Epithelial cell of alveolus of lung (primary cell): ENCODE measurements around the gene NUP205. TPM values are rescaled to one million over a fixed set of nuclear protein-coding genes. Genes with fewer than 3 reads are reported as not detected.

Experiments used
- total RNA-seq: library from RNA; depleted of rRNA; stranded (reverse); fragments of >200 nt; gene quantifications from 2 replicates; pipeline ENCODE4 v1.2.1, GENCODE V29; 2015

Gene NUP205, protein sequence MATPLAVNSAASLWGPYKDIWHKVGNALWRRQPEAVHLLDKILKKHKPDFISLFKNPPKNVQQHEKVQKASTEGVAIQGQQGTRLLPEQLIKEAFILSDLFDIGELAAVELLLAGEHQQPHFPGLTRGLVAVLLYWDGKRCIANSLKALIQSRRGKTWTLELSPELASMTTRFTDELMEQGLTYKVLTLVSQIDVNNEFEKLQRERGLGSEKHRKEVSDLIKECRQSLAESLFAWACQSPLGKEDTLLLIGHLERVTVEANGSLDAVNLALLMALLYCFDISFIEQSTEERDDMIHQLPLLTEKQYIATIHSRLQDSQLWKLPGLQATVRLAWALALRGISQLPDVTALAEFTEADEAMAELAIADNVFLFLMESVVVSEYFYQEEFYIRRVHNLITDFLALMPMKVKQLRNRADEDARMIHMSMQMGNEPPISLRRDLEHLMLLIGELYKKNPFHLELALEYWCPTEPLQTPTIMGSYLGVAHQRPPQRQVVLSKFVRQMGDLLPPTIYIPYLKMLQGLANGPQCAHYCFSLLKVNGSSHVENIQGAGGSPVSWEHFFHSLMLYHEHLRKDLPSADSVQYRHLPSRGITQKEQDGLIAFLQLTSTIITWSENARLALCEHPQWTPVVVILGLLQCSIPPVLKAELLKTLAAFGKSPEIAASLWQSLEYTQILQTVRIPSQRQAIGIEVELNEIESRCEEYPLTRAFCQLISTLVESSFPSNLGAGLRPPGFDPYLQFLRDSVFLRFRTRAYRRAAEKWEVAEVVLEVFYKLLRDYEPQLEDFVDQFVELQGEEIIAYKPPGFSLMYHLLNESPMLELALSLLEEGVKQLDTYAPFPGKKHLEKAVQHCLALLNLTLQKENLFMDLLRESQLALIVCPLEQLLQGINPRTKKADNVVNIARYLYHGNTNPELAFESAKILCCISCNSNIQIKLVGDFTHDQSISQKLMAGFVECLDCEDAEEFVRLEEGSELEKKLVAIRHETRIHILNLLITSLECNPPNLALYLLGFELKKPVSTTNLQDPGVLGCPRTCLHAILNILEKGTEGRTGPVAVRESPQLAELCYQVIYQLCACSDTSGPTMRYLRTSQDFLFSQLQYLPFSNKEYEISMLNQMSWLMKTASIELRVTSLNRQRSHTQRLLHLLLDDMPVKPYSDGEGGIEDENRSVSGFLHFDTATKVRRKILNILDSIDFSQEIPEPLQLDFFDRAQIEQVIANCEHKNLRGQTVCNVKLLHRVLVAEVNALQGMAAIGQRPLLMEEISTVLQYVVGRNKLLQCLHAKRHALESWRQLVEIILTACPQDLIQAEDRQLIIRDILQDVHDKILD (N-terminal part only)
- total RNA-seq: 38.2 and 51.5 TPM in 2 replicates

DNA sequence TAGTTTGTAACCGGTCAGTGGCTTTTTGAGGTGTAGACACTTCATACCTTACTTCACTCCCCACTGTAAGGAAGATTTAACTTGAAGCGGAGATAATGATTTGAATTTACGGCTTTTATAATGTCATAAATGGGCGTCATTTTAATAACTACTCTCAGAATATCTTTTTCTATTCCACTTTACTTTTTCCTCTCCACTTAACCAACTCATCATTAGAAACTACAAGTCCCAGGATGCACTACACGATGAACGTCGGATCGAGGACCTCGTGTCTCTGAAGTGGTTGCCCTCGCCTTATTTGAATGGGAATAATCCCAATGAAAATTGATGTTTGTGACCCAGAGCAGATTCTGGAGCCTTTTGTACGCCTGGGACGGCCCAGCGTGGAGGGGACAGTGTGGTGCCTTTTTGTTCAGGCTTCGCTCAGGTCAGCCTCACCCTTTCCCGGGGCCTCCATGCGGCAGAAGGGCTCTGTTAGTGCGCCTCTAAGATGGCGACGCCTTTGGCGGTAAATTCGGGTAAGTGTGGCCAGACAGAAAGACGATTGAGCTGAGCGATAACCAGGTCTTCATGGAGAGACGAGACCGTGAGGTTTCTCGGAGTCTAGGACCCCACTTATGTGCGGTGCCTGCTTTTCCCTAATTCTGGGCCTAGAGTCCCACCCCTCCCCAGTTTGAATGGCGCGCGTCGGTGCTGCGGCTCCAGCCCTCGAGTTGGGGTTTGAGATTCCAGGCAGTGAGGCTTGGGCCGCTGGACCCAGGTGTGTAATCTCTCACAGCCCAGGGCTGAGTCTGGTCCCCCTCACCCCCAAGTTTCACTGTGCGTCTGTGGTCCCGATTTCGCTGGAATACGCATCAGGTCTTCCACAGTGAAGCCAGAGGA is at the start of gene NUP205:
TSS of gene NUP205 (plus strand) at position 463 of the 882 bp plus-strand sequence. CDS start at position 491, 28 bp downstream.

DNA sequence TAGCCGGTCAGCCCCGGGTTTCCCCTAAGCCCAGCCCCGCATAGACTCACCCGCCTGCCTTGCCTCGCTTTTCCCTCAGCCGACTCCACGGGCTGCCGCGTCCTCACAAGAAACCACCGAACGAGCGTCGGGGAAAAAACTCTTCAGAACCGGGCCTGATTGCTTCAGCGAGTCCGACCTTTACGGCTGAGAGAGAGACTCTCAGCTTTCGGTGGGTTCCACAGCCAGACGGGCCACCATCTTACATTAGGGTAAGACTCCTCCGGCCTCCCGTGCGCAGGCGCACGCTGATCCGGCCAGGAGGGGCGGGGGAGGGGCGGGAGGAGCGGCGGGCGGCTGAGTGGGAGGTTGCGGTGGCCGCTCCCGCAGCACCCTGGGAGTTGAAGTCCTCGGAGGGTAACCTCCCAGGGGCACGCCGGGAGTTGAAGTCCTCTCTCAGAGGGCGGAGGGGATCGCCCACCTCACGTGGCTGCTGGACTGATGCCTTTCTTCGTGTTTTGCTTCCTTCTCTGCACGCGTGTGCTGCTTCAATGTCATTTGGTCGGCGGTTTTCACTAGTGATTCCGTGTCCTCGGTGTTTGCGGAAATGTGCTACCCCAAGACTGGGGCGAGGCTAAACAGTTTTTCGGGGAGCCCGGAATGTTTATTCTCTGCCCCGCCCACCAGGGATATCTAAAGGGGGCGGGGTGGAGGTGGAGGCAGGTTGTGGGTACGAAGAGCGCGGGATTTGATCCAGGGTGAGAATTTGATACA is 47.7 kb upstream of the NUP205 start, which contains the start of gene CNOT4:
TSS of gene CNOT4 (minus strand) at position 264 of the 753 bp plus-strand sequence. CDS start 71,771 bp downstream, outside the sequence.

DNA sequence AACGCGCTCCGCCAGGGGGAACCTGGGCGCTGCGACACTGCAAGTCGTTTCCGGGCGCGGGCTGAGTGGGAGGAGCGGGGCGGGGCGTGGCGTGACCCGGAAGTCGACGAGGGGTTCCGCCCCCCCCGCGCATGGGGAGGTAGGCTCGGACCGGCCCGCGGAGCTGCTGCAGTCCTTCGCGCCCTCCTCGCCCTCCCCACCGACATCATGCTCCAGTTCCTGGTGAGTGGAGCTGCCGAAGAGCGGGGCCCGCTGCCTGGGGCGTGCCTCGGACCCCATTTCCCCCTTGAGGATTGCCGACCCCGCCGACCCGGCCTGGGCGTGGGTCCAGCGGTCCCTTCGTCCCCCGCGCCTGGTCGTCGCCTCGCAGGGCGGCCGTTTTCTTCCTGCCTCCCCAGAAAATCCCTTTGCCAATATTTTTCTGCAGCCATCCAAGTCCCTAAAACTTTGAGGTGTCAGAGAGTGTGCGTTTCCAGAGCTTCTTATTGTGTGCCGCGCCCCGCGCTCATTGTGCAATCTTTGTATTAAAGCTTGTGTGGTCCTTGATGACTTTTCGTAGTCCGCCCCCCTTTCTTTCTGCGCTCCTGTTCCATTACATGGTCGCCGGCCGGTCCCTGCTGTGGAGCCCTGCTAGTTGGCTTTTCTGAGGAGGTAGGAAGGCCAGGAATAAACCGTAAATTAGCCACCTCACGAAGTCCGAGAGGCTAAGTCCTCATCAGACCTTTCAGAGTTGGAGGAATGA is 104.8 kb downstream of the NUP205 start, which contains the start of gene STMP1:
TSS of gene STMP1 (plus strand) at position 142 of the 742 bp plus-strand sequence.

Other genes with a start within 250 kb of the NUP205 start
- gene CNOT4, start 47.8 kb upstream of the NUP205 start, total RNA-seq: 7.2 and 15.4 TPM in 2 replicates
- gene STMP1, start 104.6 kb downstream of the NUP205 start, total RNA-seq: 19.9 and 24.3 TPM in 2 replicates
- not detected in 2 replicates for gene SLC13A4, start 170.3 kb downstream of the NUP205 start, total RNA-seq
- 3.6 TPM in 1 of 2 replicates, not detected in the other for gene FAM180A, start 190.9 kb downstream of the NUP205 start, total RNA-seq